NCI-H2107 treated with DMSO at 0.1 percent for 48 hours (cell line): ENCODE measurements around the gene PCDHB3.
"Not testable (repeated sequence)": the region's sequence is repeated elsewhere in the genome, so short reads cannot be mapped to it uniquely, and the experiment has no call there.

Experiments
- DNase-seq: peaks from one replicate; lab custom pipeline; 2025; ENCODE audit not compliant: unreplicated experiment; lab: John Stamatoyannopoulos, UW

The PCDHB3 gene

DNA sequence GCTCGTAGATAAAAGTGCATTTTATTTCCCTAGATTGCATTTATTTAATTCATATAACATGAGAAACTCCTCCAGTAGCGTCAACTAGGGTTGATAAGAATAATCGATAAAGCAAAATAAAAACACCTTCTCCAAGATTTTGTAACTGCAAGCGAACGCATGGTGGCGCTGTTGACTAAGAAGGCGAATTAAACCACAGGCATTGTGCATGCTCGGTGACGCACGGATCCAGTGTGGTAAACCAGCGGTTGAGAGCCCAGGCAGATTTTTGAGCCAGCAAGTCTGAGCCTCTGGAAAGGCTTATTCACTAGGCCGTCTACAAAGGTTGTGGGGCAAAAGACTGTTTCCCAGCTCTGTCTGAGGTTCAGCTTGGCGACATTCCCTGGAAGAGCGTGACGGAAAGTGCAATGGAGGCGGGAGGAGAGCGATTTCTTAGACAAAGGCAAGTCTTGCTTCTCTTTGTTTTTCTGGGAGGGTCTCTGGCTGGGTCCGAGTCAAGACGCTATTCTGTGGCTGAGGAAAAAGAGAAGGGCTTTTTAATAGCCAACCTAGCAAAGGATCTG lies at the start of gene PCDHB3:
Gene PCDHB3, plus strand, starts transcription at position 231 of the 563 bp plus-strand sequence. Its CDS starts 177 bp downstream, at position 408.
- DNase-seq, result peak; percentile 65

DNA sequence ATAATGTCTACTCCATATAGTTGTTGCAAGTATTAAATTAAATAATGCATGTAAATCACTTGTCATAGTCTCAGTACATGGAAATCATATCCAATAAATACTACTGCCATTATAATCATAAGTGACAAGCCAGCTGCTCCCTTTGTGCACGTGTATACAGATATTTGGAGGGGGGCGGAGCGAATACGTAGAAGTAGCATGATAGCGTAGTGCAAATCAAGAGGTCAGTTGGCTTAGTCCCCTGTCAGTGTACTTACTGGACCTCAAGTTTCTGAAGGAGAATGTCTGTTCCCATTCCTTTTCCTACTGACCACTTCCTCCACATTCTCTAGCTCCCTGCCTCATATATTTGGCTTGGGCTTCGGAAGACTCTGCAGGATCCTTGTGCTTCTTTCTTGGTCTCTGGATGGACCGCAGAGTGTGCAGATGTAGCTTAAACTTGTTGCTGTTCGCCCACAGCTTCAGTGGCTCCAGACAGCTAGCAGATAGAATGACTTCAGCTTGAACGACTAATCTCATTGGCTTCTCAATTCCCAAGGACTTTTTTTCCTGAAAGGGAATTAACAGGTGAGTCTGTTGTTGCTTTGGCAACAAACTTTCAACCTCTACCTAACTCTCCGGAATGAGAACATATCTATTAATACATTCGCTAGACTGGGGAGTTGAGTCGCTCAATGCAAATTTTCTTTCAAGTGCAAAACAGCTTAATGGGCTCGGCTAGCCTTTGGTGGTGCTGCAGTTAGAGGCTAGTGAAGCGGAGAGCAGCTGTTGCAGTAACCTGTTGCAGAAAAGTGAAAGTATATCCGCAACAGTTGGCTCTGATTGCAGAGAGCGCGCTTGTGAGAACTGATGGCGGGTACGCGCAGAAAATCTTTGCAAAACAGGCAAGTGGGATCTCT lies 49.4 kb upstream of the PCDHB3 start, which contains the start of gene PCDHB1:
Gene PCDHB1, plus strand, starts transcription at position 753 of the 899 bp plus-strand sequence. Its CDS starts 97 bp downstream, at position 850.
- DNase-seq, result peak; percentile 36

- peak; percentile 39 for DNase-seq
Measured at GRCh38 chr5:141051521-141051866, 48.8 kb upstream of the PCDHB3 start.

- DNase-seq, result no peak
Measured at GRCh38 chr5:141077826-141078225, 22.4 kb upstream of the PCDHB3 start.

- no peak for DNase-seq
Measured at GRCh38 chr5:141082228-141082627, 18.0 kb upstream of the PCDHB3 start.

- DNase-seq, result no peak
Measured at GRCh38 chr5:141084487-141084989, 15.7 kb upstream of the PCDHB3 start.

- DNase-seq, result no peak
Measured at GRCh38 chr5:141094481-141095262, 5.6 kb upstream of the PCDHB3 start, which contains the start of gene PCDHB2. PCDHB2 (plus strand) TSS chr5:141094615; CDS start chr5:141094791, 176 bp downstream.

DNA sequence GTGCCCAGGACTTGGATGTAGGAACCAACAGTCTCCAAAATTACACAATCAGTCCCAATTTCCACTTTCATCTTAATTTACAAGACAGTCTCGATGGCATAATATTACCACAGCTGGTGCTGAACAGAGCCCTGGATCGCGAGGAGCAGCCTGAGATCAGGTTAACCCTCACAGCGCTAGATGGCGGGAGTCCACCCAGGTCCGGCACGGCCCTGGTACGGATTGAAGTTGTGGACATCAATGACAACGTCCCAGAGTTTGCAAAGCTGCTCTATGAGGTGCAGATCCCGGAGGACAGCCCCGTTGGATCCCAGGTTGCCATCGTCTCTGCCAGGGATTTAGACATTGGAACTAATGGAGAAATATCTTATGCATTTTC lies 5.0 kb upstream of the PCDHB3 start:
- DNase-seq, result no peak

GRCh38 chr5:141096181-141096580 lies 4.1 kb upstream of the PCDHB3 start:
- DNase-seq, result not testable (repeated sequence)

DNA sequence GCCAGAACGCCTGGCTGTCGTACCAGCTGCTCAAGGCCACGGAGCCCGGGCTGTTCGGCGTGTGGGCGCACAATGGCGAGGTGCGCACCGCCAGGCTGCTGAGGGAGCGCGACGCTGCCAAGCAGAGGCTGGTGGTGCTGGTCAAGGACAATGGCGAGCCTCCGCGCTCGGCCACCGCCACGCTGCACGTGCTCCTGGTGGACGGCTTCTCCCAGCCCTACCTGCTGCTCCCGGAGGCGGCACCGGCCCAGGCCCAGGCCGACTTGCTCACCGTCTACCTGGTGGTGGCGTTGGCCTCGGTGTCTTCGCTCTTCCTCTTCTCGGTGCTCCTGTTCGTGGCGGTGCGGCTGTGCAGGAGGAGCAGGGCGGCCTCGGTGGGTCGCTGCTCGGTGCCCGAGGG lies 3.7 kb upstream of the PCDHB3 start:
- DNase-seq, result not testable (repeated sequence)

- no peak for DNase-seq
Measured at GRCh38 chr5:141101059-141101458, 786 bp downstream of the PCDHB3 start.

DNA sequence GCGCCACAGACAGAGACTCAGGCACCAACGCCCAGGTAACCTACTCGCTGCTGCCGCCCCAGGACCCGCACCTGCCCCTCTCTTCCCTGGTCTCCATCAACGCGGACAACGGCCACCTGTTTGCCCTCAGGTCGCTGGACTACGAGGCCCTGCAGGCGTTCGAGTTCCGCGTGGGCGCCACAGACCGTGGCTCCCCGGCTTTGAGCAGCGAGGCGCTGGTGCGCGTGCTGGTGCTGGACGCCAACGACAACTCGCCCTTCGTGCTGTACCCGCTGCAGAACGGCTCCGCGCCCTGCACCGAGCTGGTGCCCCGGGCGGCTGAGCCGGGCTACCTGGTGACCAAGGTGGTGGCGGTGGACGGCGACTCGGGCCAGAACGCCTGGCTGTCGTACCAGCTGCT lies 1.8 kb downstream of the PCDHB3 start:
- DNase-seq, result not testable (repeated sequence)

GRCh38 chr5:141102471-141102870 lies 2.2 kb downstream of the PCDHB3 start:
- not testable (repeated sequence) for DNase-seq

GRCh38 chr5:141105350-141105749 lies 5.1 kb downstream of the PCDHB3 start:
- no peak for DNase-seq

DNA sequence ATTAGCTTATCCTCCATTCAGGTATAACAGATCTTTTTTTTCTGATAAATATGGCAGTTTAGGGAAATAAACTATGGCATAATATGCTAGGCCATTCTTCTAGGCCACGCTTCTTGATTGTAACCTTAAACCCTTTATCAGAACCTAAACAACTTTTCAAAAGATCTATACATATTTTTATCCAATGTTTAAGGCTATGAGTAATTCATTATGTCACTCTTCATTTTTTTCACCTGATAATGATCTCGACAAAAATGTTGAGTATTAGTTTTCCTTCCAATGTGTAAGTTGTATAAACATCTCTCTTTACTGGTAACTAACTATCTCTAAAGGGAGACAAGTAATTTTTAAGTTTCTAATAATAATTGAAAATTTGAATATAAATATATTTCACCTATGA lies 19.0 kb downstream of the PCDHB3 start:
- no peak for DNase-seq

GRCh38 chr5:141121563-141121962 lies 21.3 kb downstream of the PCDHB3 start, which contains the start of gene PCDHB4:
PCDHB4 (plus strand) TSS chr5:141121818; CDS start chr5:141121999, 181 bp downstream.
- no peak for DNase-seq

GRCh38 chr5:141121985-141122384 lies 21.7 kb downstream of the PCDHB3 start:
- no peak for DNase-seq

DNA sequence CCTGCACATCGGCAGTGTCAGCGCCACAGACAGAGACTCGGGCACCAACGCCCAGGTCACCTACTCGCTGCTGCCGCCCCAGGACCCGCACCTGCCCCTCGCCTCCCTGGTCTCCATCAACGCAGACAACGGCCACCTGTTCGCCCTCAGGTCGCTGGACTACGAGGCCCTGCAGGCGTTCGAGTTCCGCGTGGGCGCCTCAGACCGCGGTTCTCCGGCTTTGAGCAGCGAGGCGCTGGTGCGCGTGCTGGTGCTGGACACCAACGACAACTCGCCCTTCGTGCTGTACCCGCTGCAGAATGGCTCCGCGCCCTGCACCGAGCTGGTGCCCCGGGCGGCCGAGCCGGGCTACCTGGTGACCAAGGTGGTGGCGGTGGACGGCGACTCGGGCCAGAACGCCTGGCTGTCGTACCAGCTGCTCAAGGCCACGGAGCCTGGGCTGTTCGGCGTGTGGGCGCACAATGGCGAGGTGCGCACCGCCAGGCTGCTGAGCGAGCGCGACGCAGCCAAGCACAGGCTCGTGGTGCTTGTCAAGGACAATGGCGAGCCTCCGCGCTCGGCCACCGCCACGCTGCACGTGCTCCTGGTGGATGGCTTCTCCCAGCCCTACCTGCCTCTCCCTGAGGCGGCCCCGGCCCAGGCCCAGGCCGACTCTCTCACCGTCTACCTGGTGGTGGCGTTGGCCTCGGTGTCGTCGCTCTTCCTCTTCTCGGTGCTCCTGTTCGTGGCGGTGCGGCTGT lies 23.3 kb downstream of the PCDHB3 start:
- DNase-seq, result not testable (repeated sequence)

DNA sequence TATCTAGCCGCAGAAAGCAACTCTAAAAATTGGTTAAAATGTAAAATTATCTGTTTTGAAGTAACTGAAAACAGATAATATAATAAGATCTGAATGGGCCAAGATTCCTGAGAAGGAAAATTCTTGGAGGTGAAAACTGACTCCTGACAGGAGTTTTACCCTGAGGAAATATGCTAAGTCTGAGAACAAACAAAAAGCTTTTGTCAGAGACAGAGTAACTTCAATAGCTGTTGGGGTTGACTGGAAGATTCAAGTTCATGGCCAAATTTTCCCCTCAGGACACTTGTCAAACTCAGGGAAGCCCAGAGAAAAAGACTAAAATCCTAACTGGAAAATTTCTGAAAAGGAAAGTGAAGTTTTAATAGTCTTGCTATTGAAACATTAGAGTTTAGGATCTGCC lies 27.0 kb downstream of the PCDHB3 start:
- DNase-seq, result no peak

- no peak for DNase-seq
Measured at GRCh38 chr5:141135030-141135717, 34.9 kb downstream of the PCDHB3 start, which contains the start of gene PCDHB5. PCDHB5 (plus strand) TSS chr5:141135206; CDS start chr5:141135435, 229 bp downstream.
